Activated T-cell treated with anti-CD3 and anti-CD28 coated beads, Interleukin-2, amount 50 U/mL, for 4 hours (primary cell): ENCODE measurements around the gene USP17L5. TPM values are rescaled to one million over a fixed set of nuclear protein-coding genes. Genes with fewer than 3 reads are reported as not detected.
"Not testable (repeated sequence)": the region's sequence is repeated elsewhere in the genome, so short reads cannot be mapped to it uniquely, and the experiment has no call there.

Experiments used
- ATAC-seq, 2 donors: fragments of 200-7000 bp; cut with Tn5 transposase; one replicate each; pipeline ENCODE4 v1.10.0; 2021
- DNase-seq: peaks from one replicate; pipeline ENCODE4 v3.0.0-alpha.2; 2020
- H3K27me3 Mint-ChIP-seq: one replicate; pipeline ENCODE4 v1.8.0; 2021; ENCODE audit warnings: low read depth, mixed read lengths
- H3K36me3 Mint-ChIP-seq: one replicate; pipeline ENCODE4 v1.8.0; 2022; ENCODE audit warnings: mixed read lengths; ENCODE audit not compliant: insufficient read depth
- H3K4me1 Mint-ChIP-seq: one replicate; pipeline ENCODE4 v1.8.0; 2021; ENCODE audit warnings: low read depth, mixed read lengths
- H3K4me3 Mint-ChIP-seq: one replicate; pipeline ENCODE4 v1.8.0; 2021; ENCODE audit warnings: mild to moderate bottlenecking, moderate library complexity, mixed read lengths
- H3K9me3 Mint-ChIP-seq: one replicate; pipeline ENCODE4 v1.8.0; 2021; ENCODE audit warnings: mixed read lengths
- total RNA-seq, 3 donors: library from RNA; stranded (reverse); gene quantifications; one replicate each; pipeline ENCODE4 v1.2.1, GENCODE V29; 2021

USP17L5 gene, protein sequence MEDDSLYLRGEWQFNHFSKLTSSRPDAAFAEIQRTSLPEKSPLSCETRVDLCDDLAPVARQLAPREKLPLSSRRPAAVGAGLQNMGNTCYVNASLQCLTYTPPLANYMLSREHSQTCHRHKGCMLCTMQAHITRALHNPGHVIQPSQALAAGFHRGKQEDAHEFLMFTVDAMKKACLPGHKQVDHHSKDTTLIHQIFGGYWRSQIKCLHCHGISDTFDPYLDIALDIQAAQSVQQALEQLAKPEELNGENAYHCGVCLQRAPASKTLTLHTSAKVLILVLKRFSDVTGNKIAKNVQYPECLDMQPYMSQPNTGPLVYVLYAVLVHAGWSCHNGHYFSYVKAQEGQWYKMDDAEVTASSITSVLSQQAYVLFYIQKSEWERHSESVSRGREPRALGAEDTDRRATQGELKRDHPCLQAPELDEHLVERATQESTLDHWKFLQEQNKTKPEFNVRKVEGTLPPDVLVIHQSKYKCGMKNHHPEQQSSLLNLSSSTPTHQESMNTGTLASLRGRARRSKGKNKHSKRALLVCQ
- total RNA-seq: not detected

GRCh38 chr4:9339103-9339502 lies at the start of gene USP17L5:
Gene USP17L5 (plus strand): TSS chr4:9339403. CDS start chr4:9339403, 0 bp downstream.
- not testable (repeated sequence) for DNase-seq, H3K9me3 Mint-ChIP-seq, H3K4me1 Mint-ChIP-seq, H3K27me3 Mint-ChIP-seq, ATAC-seq, H3K4me3 Mint-ChIP-seq, H3K36me3 Mint-ChIP-seq

GRCh38 chr4:9324191-9324590 lies 15.0 kb upstream of the USP17L5 start:
- DNase-seq, H3K4me3 Mint-ChIP-seq, H3K36me3 Mint-ChIP-seq, H3K27me3 Mint-ChIP-seq, H3K4me1 Mint-ChIP-seq, ATAC-seq, H3K9me3 Mint-ChIP-seq: not testable (repeated sequence)

DNA sequence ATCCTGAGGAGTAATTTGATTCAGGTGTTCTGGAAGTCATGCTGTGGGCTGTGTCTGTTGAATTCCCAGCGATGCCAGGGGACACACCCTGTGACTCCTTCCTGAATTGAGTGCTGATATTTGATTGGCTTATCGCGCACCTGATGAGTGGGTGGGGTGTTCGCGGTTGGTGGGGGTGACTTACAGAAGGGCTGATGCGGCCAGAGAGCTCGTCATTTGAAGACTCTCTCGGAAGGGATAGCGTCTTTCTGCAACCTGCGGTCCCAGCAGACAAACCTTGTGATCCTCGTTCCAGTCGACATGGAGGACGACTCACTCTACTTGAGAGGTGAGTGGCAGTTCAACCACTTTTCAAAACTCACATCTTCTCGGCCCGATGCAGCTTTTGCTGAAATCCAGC lies 14.3 kb upstream of the USP17L5 start, which contains the start of gene USP17L24:
TSS of gene USP17L24 (plus strand) at position 301 of the 400 bp plus-strand sequence. CDS start at position 301, 0 bp downstream.
- not testable (repeated sequence) for H3K4me1 Mint-ChIP-seq, H3K36me3 Mint-ChIP-seq, DNase-seq, H3K9me3 Mint-ChIP-seq, H3K4me3 Mint-ChIP-seq, H3K27me3 Mint-ChIP-seq, ATAC-seq

DNA sequence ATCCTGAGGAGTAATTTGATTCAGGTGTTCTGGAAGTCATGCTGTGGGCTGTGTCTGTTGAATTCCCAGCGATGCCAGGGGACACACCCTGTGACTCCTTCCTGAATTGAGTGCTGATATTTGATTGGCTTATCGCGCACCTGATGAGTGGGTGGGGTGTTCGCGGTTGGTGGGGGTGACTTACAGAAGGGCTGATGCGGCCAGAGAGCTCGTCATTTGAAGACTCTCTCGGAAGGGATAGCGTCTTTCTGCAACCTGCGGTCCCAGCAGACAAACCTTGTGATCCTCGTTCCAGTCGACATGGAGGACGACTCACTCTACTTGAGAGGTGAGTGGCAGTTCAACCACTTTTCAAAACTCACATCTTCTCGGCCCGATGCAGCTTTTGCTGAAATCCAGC lies 9.6 kb upstream of the USP17L5 start, which contains the start of gene USP17L25:
TSS of gene USP17L25 (plus strand) at position 301 of the 400 bp plus-strand sequence. CDS start at position 301, 0 bp downstream.
- not testable (repeated sequence) for H3K4me3 Mint-ChIP-seq, H3K9me3 Mint-ChIP-seq, DNase-seq, H3K27me3 Mint-ChIP-seq, ATAC-seq, H3K36me3 Mint-ChIP-seq, H3K4me1 Mint-ChIP-seq

- not testable (repeated sequence) for H3K27me3 Mint-ChIP-seq, DNase-seq, H3K9me3 Mint-ChIP-seq, H3K36me3 Mint-ChIP-seq, H3K4me3 Mint-ChIP-seq, H3K4me1 Mint-ChIP-seq, ATAC-seq
Observed at GRCh38 chr4:9334358-9334757, 4.8 kb upstream of the USP17L5 start, which contains the start of gene USP17L26. Gene USP17L26 (plus strand): TSS chr4:9334658. CDS start chr4:9334658, 0 bp downstream.

DNA sequence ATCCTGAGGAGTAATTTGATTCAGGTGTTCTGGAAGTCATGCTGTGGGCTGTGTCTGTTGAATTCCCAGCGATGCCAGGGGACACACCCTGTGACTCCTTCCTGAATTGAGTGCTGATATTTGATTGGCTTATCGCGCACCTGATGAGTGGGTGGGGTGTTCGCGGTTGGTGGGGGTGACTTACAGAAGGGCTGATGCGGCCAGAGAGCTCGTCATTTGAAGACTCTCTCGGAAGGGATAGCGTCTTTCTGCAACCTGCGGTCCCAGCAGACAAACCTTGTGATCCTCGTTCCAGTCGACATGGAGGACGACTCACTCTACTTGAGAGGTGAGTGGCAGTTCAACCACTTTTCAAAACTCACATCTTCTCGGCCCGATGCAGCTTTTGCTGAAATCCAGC lies 4.6 kb downstream of the USP17L5 start, which contains the start of gene USP17L27:
TSS of gene USP17L27 (plus strand) at position 301 of the 400 bp plus-strand sequence. CDS start at position 301, 0 bp downstream.
- H3K9me3 Mint-ChIP-seq, H3K4me3 Mint-ChIP-seq, H3K4me1 Mint-ChIP-seq, DNase-seq, H3K27me3 Mint-ChIP-seq, H3K36me3 Mint-ChIP-seq, ATAC-seq: not testable (repeated sequence)

DNA sequence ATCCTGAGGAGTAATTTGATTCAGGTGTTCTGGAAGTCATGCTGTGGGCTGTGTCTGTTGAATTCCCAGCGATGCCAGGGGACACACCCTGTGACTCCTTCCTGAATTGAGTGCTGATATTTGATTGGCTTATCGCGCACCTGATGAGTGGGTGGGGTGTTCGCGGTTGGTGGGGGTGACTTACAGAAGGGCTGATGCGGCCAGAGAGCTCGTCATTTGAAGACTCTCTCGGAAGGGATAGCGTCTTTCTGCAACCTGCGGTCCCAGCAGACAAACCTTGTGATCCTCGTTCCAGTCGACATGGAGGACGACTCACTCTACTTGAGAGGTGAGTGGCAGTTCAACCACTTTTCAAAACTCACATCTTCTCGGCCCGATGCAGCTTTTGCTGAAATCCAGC lies 9.4 kb downstream of the USP17L5 start, which contains the start of gene USP17L28:
TSS of gene USP17L28 (plus strand) at position 301 of the 400 bp plus-strand sequence. CDS start at position 301, 0 bp downstream.
- not testable (repeated sequence) for H3K4me1 Mint-ChIP-seq

GRCh38 chr4:9350866-9351265 lies 11.7 kb downstream of the USP17L5 start:
- not testable (repeated sequence) for H3K27me3 Mint-ChIP-seq, H3K4me3 Mint-ChIP-seq, DNase-seq, ATAC-seq, H3K4me1 Mint-ChIP-seq, H3K36me3 Mint-ChIP-seq, H3K9me3 Mint-ChIP-seq

More for the DNA sequence above, 9.4 kb downstream of the USP17L5 start, which contains the start of gene USP17L28:
- H3K4me3 Mint-ChIP-seq, H3K36me3 Mint-ChIP-seq, H3K9me3 Mint-ChIP-seq, DNase-seq, H3K27me3 Mint-ChIP-seq, ATAC-seq: not testable (repeated sequence)

GRCh38 chr4:9353338-9353737 lies 14.1 kb downstream of the USP17L5 start, which contains the start of gene USP17L29:
Gene USP17L29 (plus strand): TSS chr4:9353638. CDS start chr4:9353638, 0 bp downstream.
- ATAC-seq, H3K27me3 Mint-ChIP-seq, H3K36me3 Mint-ChIP-seq, DNase-seq, H3K4me1 Mint-ChIP-seq, H3K4me3 Mint-ChIP-seq, H3K9me3 Mint-ChIP-seq: not testable (repeated sequence)

DNA sequence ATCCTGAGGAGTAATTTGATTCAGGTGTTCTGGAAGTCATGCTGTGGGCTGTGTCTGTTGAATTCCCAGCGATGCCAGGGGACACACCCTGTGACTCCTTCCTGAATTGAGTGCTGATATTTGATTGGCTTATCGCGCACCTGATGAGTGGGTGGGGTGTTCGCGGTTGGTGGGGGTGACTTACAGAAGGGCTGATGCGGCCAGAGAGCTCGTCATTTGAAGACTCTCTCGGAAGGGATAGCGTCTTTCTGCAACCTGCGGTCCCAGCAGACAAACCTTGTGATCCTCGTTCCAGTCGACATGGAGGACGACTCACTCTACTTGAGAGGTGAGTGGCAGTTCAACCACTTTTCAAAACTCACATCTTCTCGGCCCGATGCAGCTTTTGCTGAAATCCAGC lies 23.6 kb downstream of the USP17L5 start, which contains the start of gene USP17L30:
TSS of gene USP17L30 (plus strand) at position 301 of the 400 bp plus-strand sequence. CDS start at position 301, 0 bp downstream.
- DNase-seq, H3K27me3 Mint-ChIP-seq, H3K4me3 Mint-ChIP-seq, H3K9me3 Mint-ChIP-seq, ATAC-seq, H3K36me3 Mint-ChIP-seq, H3K4me1 Mint-ChIP-seq: not testable (repeated sequence)

DNA sequence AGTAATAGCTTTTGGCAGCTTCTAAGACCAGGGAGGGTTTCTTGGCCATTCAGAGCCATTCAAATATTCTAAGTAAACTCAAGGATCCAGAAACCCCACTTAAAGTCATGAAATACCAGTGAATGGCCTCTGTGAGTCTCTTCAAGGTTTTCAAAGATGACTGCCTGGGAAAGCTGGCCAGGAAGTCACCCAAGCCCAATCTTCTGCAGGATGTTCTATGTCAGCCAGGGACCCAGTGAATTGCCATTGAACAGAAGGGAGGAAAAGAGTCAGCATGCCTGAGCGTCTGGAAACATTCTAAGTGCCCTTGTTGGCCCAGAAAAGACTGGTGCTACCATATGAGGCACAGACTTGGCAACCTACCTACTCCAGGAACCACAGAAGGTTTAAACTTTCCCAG lies 40.7 kb downstream of the USP17L5 start:
- not testable (repeated sequence) for H3K27me3 Mint-ChIP-seq, H3K9me3 Mint-ChIP-seq, H3K4me1 Mint-ChIP-seq, H3K4me3 Mint-ChIP-seq, DNase-seq, ATAC-seq, H3K36me3 Mint-ChIP-seq

DNA sequence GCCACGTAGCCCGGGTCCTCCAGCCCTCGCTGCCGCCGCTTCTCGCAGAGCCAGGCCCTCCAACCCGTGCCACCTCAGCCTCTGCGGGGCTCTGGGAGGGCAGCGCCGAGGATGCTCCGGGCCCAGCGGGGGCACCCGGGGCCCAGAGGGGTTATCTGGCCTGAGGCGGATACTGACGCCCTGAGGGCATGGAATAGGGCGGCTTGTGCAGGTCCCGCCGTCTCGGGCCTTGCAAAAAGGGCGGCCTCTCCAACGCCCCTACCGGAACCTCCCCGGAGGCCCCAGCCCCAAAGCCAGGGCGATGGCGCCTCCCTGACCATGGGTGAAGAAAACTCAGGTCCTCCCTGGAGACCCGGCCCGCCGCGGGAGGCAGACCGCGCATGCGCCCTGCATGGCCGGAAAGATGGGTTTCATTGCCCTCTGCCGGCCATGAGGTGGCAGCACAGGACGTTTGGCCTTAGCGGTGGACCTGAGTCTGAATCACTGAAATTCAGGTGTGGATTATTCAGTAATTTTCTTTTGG lies 41.9 kb downstream of the USP17L5 start:
- H3K27me3 Mint-ChIP-seq, H3K9me3 Mint-ChIP-seq, H3K36me3 Mint-ChIP-seq, H3K4me1 Mint-ChIP-seq, DNase-seq: not testable (repeated sequence)
- peak overlapping the region; percentile 51 for H3K4me3 Mint-ChIP-seq
- ATAC-seq: peak in 1 of 2 donors; percentile 30

DNA sequence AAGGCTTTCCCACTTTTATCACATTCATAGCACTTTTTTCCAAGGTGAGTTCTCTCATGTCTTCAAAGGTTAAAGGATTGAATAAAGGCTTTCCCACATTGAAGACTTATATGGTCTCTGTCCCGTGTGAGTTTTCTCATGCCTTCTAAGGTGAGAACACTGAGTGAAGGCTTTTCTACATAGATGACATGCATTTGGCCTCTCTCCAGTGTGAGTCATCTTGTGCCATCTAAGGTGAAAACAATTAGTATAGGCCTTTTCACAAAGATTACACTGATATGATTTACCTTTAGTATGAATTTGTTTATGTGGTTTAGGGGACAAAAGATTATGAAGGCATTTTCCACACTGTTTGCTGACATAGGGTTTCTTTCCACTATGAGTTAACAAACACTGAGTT lies 44.9 kb downstream of the USP17L5 start:
- ATAC-seq (no peak), DNase-seq (no peak)
- H3K4me3 Mint-ChIP-seq: no peak overlapping the region
- H3K36me3 Mint-ChIP-seq: no peaks in the 10 kb centered on the region
- no peaks in the 10 kb centered on the region for H3K9me3 Mint-ChIP-seq
- no peaks in the 10 kb centered on the region for H3K4me1 Mint-ChIP-seq
- peaks cover 3% of the 10 kb centered on the region for H3K27me3 Mint-ChIP-seq

DNA sequence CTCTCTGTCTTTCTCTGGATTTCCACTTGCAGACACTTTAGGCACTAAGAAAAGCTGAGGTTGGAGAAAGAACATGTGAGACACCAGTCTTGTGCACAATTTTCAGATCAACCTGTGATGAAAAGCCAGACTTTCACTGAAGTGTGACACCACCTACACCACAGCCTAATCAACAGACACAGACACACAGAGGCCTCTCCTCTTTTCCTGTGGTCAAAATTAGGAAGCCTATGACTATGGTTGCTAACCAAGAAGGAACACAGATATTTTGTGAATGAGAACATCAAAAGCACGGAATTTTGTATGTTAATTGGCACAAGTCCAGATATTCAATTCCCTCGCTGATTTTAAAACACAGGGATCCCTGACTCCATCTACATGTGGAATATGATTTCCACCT lies 49.8 kb downstream of the USP17L5 start:
- not testable (repeated sequence) for H3K36me3 Mint-ChIP-seq, H3K27me3 Mint-ChIP-seq, DNase-seq, ATAC-seq, H3K9me3 Mint-ChIP-seq, H3K4me3 Mint-ChIP-seq, H3K4me1 Mint-ChIP-seq
